ENCODE data around the gene LIME1. TPM values are rescaled to one million over a fixed set of nuclear protein-coding genes. Genes with fewer than 3 reads are reported as not detected.
A peak's percentile ranks its signal among the peaks of the same experiment; 100 is the strongest.
"Not testable (repeated sequence)": the region's sequence is repeated elsewhere in the genome, so short reads cannot be mapped to it uniquely, and the experiment has no call there.

LIME1 gene
- total RNA-seq, 1 experiment from 2014 or later = 4.4 TPM

GRCh38 chr20:63707558-63708300 is 28.7 kb upstream of the LIME1 start, which contains the start of the genes ARFRP1 and ZGPAT:
Gene ARFRP1, minus strand, starts transcription at chr20:63707976. Its CDS starts 885 bp downstream, at chr20:63707091.
Gene ZGPAT, plus strand, starts transcription at chr20:63708039. Its CDS starts 542 bp downstream, at chr20:63708581.
- DNase-seq (ENCODE audit: low read depth) = peak; percentile 85

- no peak for DNase-seq (ENCODE audit: low read depth)
These were observed 27.9 kb upstream of the LIME1 start for GRCh38 chr20:63708301-63709148.

- DNase-seq (ENCODE audit: low read depth) = no peak
These were observed 27.3 kb upstream of the LIME1 start for GRCh38 chr20:63709149-63709527.

GRCh38 chr20:63711085-63711645 is 25.3 kb upstream of the LIME1 start:
- DNase-seq (ENCODE audit: low read depth) = no peak

- DNase-seq (ENCODE audit: low read depth) = no peak
These were observed 24.3 kb upstream of the LIME1 start for GRCh38 chr20:63712191-63712590.

GRCh38 chr20:63714858-63715257 is 21.6 kb upstream of the LIME1 start:
- DNase-seq (ENCODE audit: low read depth) = no peak

GRCh38 chr20:63718996-63719395 is 17.5 kb upstream of the LIME1 start:
- no peak for DNase-seq (ENCODE audit: low read depth)

GRCh38 chr20:63722967-63723622 is 13.4 kb upstream of the LIME1 start:
- not testable (repeated sequence) for DNase-seq (ENCODE audit: low read depth)

- not testable (repeated sequence) for DNase-seq (ENCODE audit: low read depth)
These were observed 6.2 kb upstream of the LIME1 start for GRCh38 chr20:63730189-63730733.

GRCh38 chr20:63731410-63731809 is 5.1 kb upstream of the LIME1 start:
- DNase-seq (ENCODE audit: low read depth) = no peak

- no peak for DNase-seq (ENCODE audit: low read depth)
These were observed 4.1 kb upstream of the LIME1 start for GRCh38 chr20:63732118-63733095.

GRCh38 chr20:63733117-63733516 is 3.3 kb upstream of the LIME1 start:
- DNase-seq (ENCODE audit: low read depth) = no peak

- no peak for DNase-seq (ENCODE audit: low read depth)
These were observed 2.8 kb upstream of the LIME1 start for GRCh38 chr20:63733579-63734081.

- no peak for DNase-seq (ENCODE audit: low read depth)
These were observed 2.1 kb upstream of the LIME1 start for GRCh38 chr20:63734111-63734945.

GRCh38 chr20:63734946-63735858 is 1.3 kb upstream of the LIME1 start:
- no peak for DNase-seq (ENCODE audit: low read depth)

GRCh38 chr20:63736893-63737694 is 630 bp downstream of the LIME1 start:
- DNase-seq (ENCODE audit: low read depth) = no peak

- no peak for DNase-seq (ENCODE audit: low read depth)
These were observed 1.2 kb downstream of the LIME1 start for GRCh38 chr20:63737695-63737944.
